ENCODE data around the gene FOXN3.

- no peak for TF ChIP-seq SMC3 (IDR thresholded peaks at IDR 0.05; ENCODE audit: low read depth, low read length)
- TF ChIP-seq CTCF (IDR thresholded peaks at IDR 0.05), result no peak
- TF ChIP-seq FOXM1 (IDR thresholded peaks at IDR 0.05; ENCODE audit: low read depth), result no peak
- TF ChIP-seq MAX (IDR thresholded peaks at IDR 0.05; ENCODE audit: low read depth), result no peak
- TF ChIP-seq REST (IDR thresholded peaks at IDR 0.05; ENCODE audit: low read depth, low read length), result no peak
- TF ChIP-seq RCOR1 (IDR thresholded peaks at IDR 0.05; ENCODE audit: low read length), result no peak
- no peak for TF ChIP-seq MXI1 (IDR thresholded peaks at IDR 0.05; ENCODE audit: low read depth, low read length)
- TF ChIP-seq YY1 (IDR thresholded peaks at IDR 0.05; ENCODE audit: low read depth), result no peak
- no peak for TF ChIP-seq ZBTB33 (IDR thresholded peaks at IDR 0.05; ENCODE audit: borderline replicate concordance, low read depth)
- no peak for TF ChIP-seq JUND (IDR thresholded peaks at IDR 0.05)
Observed at GRCh38 chr14:89435492-89435891, 18.5 kb upstream of the FOXN3 start.

Data from SK-N-SH (cell line).